K562 (cell line): Measurements from ENCODE around the gene TRAPPC13.

Experiments used
- ELF4 ChIP-seq: fragments of 450-650 bp; formaldehyde crosslinking; IDR thresholded peaks from 2 replicates; pipeline ENCODE4 v1.4.0; 2022; ENCODE audit warnings: missing genetic modification characterization
- ZNF655 ChIP-seq: fragments of 250-450 bp; sonication (Bioruptor Pico); IDR thresholded peaks from 2 replicates; pipeline ENCODE4 v1.5.0; 2021

- TF ChIP-seq ELF4 (CRISPR knock-in tag): no peak
- TF ChIP-seq ZNF655: no peak
Observed at GRCh38 chr5:65708145-65708544, 83.3 kb downstream of the TRAPPC13 start.
